GM12874 (cell line): Measurements from ENCODE around the gene CFAP73.

Experiments used
- CTCF ChIP-seq: IDR thresholded peaks from 2 replicates; pipeline ENCODE4 v1.5.1; 2011; ENCODE audit warnings: low read depth, mild to moderate bottlenecking, control low read depth, low read length, moderate library complexity; ENCODE audit not compliant: insufficient read depth

Gene CFAP73

DNA sequence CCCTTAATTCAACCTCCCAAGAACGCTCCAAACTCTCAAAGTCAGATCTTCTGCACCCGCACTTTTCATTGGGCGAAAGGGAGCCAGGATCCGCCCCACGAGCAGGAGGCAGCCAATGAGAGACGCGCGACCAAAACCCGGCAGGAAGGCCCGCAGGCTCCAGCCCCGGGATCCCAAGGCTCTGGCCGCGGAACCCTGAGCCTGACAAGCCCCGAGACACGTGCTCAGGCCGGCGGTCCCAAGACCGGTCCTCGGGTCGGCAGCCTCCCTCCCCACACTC lies 35.3 kb downstream of the CFAP73 start:
- no peak for TF ChIP-seq CTCF

DNA sequence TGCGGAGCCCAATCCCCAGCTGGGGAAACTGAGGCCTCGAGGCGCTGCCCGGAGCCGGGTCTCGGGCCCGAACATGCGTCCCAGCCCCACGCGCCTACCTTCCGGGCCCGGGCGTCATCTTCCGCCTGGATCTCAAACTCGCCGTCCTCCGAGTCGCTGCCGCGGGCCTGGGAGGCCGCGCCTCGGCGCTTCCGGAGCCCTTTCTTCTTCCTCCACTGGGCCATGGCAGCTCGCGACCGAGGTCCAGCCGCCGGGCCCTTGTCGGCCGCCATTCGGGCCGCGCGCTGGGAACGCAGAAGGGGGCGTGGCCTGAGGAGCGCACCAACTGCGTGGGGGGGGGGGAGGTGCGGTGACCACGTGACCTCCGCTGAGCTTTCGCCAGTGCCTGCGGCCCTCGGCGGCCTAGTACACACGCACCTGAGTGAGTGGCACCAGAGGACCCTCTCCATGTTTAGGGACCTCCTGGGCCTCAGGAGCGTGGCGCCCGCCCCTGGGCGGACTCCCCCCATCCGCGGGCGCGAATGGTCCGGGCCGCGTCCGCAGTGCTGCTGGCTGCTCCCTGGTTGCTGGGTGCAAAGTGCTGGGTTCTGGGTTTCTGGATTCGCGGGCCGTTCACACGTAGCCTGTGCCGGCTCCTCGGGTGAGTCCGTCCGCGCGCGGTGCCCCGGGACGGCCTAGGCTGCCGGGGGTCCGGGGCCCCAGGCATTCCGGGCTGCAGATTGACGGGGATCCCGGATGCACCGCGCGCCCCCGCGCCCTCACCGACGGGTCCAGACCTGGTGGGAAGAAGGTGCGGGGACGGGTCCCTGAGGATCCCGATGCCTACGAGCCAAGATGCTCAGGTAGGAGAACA lies 35.9 kb downstream of the CFAP73 start, which contains the start of the genes DDX54 and RITA1:
TSS of gene DDX54 (minus strand) at position 299 of the 853 bp plus-strand sequence. CDS start at position 272, 27 bp downstream.
TSS of gene RITA1 (plus strand) at position 542 of the 853 bp plus-strand sequence. CDS start 1,026 bp downstream, outside the sequence.
- TF ChIP-seq CTCF: no peak

DNA sequence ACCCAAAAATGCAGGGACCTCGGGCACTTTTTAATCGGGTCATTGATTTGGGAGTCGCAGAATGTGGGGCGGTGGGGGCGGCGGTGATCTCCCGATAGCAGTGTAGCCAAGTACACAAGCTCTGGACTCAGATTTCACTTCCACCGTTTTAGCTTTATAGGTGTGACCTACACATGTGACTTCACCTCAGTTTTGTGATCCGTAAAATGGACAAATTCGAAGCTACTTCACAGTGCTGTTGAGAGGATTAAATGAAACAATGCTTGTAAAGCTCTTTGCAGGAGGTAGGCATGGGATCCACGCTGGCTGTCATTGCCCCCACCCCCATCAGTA lies 36.5 kb downstream of the CFAP73 start:
- TF ChIP-seq CTCF: no peak

DNA sequence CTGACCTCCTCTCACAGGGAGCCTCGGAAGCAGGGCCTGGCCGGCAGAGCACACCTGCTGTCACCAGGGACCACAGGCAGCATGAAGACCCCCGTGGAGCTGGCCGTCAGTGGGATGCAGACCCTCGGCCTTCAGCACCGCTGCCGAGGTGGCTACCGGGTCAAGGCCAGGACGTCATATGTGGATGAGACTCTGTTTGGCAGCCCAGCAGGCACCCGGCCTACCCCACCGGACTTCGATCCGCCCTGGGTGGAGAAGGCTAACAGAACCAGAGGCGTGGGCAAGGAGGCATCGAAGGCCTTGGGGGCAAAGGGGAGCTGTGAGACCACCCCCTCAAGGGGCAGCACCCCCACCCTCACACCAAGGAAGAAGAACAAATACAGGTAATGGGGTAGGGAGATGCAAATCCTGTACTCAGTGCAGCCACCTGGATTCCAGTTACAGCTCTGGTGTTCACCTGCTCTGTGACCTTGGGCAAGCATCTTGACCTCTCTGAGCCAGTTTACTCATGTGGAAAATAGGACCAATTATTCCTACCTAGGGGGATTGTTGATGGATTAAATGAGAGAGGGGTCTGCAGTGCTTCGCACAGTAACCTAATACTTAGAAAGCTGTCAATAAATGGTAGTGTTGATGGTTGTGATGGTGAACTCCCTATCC lies 37.3 kb downstream of the CFAP73 start:
- no peak for TF ChIP-seq CTCF

- no peak for TF ChIP-seq CTCF
These were observed 39.8 kb downstream of the CFAP73 start for GRCh38 chr12:113189361-113189760.

DNA sequence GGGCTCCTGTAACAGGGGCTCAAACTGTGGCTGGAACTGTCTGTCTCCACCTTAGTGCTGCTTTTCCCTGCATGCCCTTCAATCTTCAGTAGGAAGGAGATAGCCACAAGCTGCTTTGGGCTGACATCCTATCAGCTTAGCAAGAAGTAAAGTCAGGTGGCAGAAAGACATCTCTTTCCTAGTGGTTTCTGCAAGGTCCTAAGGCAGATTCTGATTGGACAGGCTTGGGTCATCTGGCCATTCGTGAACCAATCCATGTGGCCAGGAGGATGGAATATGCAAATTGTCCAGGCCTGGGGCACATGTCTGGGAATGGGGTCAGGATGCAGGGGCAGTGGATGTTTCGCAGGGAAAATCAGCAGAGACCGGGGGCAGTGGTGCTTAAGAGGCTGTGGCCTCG lies 41.2 kb downstream of the CFAP73 start:
- TF ChIP-seq CTCF: no peak

- no peak for TF ChIP-seq CTCF
These were observed 41.7 kb downstream of the CFAP73 start for GRCh38 chr12:113191227-113191626.
